ENCODE measurements around the gene HIP1R.
"Not testable (repeated sequence)": the region's sequence is repeated elsewhere in the genome, so short reads cannot be mapped to it uniquely, and the experiment has no call there.

HIP1R gene, protein sequence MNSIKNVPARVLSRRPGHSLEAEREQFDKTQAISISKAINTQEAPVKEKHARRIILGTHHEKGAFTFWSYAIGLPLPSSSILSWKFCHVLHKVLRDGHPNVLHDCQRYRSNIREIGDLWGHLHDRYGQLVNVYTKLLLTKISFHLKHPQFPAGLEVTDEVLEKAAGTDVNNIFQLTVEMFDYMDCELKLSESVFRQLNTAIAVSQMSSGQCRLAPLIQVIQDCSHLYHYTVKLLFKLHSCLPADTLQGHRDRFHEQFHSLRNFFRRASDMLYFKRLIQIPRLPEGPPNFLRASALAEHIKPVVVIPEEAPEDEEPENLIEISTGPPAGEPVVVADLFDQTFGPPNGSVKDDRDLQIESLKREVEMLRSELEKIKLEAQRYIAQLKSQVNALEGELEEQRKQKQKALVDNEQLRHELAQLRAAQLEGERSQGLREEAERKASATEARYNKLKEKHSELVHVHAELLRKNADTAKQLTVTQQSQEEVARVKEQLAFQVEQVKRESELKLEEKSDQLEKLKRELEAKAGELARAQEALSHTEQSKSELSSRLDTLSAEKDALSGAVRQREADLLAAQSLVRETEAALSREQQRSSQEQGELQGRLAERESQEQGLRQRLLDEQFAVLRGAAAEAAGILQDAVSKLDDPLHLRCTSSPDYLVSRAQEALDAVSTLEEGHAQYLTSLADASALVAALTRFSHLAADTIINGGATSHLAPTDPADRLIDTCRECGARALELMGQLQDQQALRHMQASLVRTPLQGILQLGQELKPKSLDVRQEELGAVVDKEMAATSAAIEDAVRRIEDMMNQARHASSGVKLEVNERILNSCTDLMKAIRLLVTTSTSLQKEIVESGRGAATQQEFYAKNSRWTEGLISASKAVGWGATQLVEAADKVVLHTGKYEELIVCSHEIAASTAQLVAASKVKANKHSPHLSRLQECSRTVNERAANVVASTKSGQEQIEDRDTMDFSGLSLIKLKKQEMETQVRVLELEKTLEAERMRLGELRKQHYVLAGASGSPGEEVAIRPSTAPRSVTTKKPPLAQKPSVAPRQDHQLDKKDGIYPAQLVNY

DNA sequence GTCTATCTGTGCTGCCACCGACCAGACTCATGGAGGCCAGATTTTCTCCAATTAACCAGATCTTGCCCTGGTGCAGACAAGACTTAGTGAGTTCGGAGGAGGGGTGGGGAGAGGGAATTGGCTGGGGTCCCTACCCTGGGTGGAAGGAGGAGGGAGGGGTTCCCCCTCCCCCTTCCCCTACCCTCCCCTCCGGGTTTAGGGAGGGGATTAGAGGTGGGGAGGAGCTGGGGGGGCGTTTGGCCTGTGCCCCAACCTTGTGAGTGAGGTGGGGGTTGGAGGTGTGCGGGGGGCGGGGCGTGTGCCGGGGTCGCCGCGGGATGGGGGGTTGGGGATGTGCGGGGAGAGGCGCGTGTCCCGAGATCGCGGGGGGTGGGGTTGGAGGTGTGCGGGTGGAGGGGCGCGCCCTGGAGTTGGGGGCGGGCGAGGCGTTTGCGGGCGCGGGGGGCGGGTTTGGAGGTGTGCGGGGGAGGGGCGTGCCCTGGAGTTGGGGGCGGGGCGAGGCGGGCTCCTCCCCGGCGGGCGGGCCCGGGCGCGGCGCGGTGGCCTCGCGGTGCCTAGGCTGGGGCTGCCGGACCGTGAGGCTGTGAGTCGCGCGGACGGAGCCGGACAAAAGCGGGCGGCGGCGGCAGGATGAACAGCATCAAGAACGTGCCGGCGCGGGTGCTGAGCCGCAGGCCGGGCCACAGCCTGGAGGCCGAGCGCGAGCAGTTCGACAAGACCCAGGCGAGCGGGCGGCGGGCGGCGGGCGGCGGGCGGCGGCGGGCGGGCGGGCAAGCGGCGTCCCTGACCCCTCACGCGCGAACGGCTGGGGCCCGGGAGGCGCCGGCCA, at the start of gene HIP1R:
TSS of gene HIP1R (plus strand) at position 537 of the 829 bp plus-strand sequence. CDS start at position 631, 94 bp downstream.
- peak; percentile 57 for DNase-seq (ENCODE audit: low spot score)

DNA sequence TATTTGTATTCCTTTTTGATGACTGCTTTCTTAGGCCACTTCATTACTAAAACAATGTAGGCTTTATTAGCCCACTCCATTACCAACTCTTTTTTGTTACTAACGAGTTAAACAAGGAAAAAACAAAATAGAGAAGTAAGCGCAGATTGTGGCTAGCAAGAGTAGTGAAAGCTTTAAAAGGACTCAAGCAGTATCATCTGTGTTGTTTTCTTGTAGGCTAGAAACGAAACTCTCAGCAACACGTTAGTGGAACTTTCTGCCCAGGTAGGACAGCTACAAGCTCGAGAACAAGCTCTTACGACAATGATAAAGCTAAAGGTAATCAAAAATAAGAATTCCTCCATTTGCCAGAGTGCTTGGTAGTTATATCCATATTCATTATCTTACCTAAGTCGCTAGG, 49.8 kb upstream of the HIP1R start:
- DNase-seq (ENCODE audit: low spot score) = no peak

DNA sequence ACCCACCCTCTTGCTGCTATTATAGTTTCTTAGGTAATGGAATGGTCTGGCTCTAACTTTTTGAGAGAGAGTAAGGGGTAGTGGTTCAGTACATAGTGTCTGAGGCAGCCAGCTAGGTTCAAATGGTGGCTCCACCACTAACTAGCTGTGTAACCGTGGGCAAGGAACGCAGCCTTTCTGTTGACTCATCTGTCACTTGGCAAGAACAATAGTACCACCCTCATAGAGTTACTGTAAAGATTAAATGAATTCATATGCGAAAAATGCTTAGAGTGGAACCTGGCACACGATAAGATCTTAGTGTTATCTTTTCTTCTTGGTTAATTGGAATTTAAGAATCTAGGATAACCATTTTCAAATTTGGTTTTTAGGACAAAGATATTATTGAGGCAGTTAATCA, 46.9 kb upstream of the HIP1R start:
- DNase-seq (ENCODE audit: low spot score) = no peak

DNA sequence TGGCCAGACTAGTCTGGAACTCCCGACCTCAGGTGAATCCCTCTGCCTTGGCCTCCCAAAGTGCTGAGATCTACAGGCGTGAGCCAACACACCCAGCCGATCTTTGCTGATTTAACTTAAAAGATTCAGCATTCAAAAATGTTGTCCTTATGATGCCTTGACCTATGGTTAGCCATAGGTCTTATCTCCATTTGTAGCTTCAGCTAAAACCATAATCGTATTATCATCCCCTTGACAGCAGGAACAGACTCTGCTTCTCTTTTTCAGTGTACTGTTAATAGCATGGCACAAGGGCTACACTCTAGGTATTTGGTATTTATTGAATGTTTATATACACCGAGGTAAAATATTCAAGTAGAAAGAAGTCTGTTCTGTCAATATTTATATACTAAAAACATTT, 45.6 kb upstream of the HIP1R start:
- no peak for DNase-seq (ENCODE audit: low spot score)

DNA sequence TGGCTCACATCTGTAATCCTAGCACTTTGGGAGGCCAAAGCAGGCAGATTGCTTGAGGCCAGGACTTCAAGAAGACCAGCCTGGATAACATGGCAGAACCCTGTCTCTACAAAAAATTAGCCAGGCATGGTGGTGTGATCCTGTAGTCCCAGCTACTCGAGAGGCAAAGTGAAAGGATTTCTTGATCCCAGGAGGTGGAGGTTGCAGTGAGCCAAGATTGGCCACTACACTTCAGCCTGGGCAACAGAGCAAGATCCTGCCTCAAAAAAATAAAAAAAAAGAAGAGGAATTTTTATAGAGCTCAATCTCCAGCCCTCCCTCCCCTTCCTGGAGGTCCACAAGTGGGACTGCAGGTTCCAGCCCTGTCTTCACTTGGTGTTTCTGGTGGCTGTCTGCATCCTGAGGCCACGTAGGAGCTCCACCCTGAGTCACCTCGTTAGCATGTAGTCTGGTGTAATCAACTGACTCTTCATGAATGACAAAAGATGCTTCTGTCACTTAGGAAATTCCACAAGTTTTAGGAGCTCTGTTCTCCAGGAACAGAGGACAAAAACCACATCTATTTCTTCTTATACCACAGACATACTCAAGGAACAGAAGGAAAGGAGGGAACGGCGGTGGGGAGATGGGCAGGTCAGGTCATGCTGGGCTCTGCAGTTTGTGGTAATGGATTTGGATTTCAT, 44.7 kb upstream of the HIP1R start:
- DNase-seq (ENCODE audit: low spot score) = no peak

DNA sequence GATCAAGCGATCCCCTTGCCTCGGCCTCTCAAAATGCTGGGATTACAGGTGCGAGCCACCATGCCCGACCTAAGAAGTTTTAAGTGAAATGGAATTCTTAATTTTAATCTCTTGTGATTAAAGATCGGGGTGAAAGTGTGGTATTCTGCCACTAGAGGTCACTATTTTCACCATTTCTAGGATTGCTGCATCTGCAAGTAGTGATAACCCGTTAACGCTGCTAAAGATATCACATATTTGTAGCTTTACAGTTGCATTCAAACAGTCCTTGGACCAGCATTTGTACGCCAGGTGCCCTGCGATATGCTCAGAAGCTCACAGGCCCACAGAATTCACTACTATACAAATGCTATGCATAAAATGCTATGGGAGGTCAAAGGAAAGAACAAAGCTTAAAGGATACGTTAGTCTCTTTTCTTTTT, 41.6 kb upstream of the HIP1R start:
- peak; percentile 31 for DNase-seq (ENCODE audit: low spot score)

DNA sequence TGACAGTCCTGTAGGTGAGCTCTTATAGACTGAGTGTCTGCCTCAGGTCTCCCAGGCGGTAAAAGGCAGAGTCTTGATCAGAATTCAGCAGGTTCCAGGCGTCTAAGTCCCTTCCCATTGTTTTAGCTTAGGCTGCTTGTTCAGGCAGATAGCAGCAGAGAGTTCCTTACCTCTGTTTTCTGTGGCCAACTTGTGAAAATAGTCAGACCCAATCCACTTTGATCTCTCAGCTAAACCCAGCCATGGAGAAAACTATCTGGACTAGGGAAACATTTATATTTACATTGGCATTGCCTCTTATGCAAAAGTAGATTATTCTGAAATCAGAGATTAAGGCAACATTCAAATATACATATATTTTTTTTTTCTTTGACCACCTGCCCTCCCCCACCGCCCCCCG, 39.5 kb upstream of the HIP1R start:
- no peak for DNase-seq (ENCODE audit: low spot score)

DNA sequence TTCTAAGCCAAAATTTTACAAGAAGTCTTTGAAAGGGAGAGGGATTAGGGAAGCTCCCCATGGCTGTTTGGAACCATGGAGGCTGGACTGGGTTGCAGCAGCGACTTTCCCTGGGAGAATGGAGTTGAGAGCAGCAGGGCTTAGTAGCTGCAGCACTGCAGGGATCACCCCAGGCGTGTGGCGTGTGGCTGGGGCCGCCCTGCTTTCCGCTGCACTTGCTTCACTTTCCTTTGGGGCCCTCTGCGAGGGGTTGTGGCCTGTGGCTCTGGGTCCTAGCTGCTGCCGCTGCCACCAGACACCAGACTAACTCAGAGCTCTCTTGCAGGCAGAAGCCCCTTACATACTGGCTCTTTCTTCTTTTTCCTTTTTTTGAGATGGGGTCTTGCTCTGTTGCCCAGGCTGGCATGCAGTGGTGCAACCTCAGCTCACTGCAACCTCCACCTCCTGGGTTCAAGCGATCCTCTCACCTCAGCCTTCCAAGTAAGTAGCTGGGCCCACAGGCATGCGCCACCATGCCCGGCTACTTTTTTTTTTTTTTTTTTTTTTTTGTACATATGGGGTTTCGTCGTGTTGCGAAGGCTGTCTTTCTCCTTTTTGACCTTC, 35.5 kb upstream of the HIP1R start:
- no peak for DNase-seq (ENCODE audit: low spot score)

DNA sequence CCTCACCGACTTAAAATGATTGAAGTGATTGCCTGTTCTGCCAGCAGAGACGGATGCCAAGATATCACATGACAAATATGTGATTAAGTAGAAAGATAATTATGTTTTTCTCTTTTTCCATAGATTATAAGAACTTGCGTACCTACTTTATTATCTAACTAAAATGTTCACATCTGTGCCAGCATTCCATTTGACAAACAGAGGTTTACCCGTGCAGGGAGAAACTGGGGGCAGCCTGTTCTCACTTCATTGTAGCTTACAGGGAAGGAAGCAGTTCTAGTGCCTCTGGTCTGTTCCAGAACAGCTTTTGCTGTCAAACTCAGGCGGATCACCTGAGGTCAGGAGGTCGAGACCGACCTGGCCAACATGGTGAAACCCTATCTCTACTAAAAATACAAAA, 31.3 kb upstream of the HIP1R start:
- DNase-seq (ENCODE audit: low spot score) = no peak

DNA sequence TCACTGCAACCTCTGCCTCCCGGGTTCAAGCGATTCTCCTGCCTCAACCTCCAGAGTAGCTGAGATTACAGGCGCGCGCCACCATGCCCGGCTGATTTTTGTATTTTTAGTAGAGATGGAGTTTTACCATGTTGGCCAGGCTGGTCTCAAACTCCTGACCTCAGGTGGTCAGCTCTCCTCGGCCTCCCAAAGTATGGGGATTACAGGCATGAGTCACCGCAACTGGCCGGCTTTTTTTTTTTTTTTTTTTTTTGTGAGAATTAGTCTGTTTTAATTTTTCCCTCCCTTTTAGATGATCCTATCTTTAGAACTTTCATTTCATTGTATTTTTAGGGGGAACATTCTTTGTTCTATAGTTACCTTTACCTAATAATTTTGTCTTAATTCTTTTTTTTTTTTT, 30.3 kb upstream of the HIP1R start:
- DNase-seq (ENCODE audit: low spot score) = not testable (repeated sequence)

DNA sequence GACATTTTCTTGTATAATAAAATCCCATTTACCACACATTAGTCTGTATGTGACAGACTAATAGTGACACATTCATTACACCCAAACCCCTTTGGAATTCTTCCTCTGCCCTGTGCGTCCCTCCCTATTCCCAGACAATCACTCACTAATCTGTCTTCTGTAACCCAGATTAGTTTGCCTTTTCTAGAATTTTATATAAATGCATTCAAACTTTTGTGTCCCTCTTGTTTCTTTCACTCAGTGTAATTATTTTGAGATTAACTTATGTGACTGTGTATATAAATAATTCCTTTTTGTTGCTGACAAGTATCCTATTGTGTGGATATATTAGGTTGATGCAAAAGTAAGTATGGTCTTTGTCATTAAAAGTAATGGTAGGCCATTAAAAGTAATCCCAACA, 27.6 kb upstream of the HIP1R start:
- no peak for DNase-seq (ENCODE audit: low spot score)

DNA sequence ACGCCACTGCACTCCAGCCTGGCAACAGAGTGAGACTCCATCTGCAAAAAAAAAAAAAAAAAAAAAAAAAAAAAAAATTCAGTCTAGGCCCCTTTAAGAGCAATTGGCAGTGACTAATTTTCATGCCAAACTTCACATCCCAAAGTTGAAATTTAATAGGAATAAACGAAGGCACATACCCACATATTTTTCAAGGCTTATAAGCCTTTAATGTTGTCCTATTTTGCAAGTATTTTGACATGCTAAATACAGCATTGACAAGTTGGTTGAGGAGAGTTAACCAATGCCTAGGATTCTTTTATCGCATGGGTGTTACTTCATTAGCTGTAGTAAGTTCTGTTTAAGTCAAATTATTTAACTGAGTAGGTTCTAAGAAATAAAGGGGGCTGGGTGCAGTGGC, 23.5 kb upstream of the HIP1R start:
- no peak for DNase-seq (ENCODE audit: low spot score)

DNA sequence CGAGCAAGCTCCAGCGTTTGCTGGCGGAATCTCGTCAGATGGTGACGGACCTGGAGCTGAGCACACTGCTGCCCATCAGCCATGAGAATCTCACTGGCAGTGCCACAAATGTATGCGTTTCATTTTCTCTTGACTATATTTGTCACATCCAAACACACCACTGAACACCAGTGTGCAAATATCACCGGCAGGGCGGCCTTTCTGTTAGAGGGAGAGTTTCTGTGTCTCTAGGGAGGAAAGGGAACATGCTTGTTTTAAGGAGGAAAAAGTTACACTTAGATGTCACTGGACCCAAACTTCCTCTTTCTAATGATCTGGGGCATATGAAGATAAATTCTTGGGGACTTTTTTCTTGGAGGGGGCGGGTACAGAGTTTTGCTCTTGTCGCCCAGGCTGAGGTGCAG, 21.9 kb upstream of the HIP1R start:
- no peak for DNase-seq (ENCODE audit: low spot score)

DNA sequence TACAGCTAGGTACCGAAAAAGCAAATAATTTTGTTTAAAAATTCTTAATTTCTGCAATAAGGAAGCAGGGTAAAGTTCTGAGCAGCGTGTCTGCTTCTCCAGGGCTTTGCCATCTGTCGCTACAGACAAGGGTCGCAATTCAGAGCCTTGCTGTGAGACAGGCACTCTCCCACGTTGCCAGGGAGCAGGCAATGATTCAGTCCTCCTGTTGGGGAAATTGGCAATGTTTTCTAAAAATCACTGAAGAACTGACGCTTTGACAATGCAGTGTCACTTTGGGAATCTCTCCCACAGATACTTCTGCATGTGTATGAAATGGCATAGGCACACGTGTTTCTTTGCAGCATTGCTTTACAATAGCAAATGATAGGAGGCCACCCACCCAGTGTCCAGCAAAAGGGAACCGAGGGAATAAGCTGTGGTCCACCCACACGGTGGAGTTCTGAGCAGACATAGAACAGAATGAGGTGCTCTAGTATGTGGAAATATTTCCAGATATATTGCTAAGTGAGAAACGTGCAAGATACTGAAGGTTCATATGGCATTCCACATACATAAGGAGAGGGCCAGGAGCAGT, 16.0 kb upstream of the HIP1R start:
- no peak for DNase-seq (ENCODE audit: low spot score)

DNA sequence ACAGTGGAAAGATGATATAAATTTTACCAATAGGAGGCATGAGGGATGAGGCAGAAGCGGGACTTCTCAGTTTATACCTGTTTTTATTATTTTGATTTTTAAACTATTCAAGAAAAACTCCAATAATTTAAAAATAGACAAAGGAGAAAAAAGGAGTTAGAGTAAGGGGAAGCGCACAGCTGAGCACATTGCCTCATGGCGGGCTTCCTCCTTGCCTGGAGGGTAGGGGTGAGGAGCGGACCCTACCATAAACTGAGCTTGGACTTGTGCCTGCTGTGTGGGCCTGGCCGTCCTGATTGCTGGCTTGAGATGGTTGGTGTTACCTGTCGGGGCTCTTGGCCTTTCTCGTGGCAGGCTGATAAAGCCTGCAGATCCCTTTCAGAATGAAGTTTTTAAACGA, 15.1 kb upstream of the HIP1R start:
- no peak for DNase-seq (ENCODE audit: low spot score)

DNA sequence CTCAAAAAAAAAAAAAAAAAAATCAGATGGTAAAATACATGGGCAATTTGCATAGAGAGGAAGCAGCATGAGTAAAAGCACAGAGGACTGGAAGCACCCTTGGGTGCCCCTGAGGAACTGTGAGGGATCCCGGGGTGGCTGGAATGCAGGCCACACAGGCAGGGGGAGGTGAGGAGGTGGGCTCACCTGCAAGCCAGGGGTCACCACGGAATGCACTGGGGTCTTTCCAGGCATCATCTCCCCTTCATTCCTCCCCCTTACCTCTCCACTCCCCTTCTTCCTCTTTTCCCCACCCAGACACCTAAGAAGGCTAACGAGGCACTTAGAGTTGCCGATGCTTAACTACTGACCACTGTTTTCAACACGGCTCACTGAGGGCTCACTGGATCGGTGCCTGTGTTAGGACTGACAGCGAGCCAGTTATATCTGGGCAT, 14.4 kb upstream of the HIP1R start:
- DNase-seq (ENCODE audit: low spot score) = no peak

DNA sequence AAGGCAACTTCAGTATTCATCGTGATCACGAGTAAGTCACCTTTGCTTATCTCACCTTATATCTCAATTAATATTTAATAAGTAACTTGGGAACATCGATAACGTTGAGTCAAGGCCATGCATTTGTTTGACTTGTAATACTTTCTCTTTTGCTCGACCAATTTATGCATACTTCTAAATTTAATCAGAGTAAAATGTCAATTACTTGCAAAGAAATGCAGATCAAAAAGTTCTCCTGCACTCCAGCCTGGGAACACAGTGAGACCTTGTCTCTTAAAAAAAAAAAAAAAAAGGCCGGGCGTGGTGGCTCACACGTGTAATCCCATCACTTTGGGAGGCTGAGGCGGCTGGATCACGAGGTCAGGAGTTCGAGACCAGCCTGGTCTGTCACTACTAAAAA, 11.8 kb upstream of the HIP1R start:
- DNase-seq (ENCODE audit: low spot score) = no peak

DNA sequence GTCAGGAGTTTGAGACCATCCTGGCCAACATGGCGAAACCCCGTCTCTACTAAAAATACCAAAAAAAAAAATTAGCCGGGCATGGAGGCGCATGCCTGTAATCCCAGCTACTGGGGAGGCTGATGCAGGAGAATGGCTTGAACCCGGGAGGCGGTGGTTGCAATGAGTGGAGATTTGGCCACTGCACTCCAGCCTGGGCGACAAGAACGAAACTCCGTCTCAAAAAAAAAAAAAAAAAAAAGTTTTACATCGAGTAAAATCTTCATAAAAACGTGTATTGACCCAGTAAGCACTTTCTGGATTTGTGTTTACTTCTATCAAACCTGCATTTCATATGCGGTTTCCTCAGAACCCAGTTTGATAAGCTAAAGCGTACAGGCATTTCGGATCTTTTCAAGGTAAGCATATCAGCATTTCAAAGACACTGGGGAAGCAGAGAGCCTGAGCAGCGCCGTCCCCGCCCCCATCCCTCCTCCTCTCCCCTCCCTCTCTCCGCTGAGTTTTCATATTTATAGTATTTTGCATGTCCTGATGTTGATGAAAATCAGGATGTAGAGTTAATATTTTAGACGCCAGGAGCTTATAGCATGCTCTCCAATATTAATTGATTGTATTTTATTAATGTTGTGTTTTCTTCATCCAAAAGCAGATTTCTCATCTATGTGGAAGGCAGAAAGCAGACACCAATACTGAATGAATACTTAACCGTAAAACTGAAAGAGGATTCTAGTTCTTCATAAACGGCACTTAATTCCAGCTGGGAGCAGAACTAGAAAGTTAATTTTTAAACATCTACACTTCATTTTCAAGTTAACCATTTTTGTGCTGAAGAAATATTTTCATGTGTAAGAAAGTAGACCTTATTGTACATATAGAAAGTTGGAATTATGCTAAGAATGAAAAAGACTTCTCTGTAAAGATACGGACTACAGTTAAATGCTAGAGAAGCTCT, 9.2 kb upstream of the HIP1R start:
- no peak for DNase-seq (ENCODE audit: low spot score)

DNA sequence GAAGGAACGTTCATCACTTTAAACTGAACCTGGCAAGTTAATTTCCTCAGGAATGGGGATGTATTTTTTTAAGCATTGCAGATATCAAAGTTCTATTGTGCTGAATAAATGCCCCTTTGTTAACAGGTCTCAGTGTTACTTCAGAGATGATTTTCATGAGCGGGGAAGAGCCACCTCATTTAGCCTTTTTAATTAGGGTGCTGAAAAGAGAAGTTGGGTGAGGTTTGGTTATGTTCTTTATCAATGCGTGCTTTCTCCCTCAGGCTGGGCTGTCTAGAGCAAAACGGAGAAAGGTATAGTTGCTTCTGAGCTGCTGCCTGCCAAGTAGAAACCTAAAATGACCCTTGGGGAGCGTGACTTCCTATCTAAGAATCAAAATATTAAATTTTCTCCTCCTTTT, 8.0 kb upstream of the HIP1R start:
- no peak for DNase-seq (ENCODE audit: low spot score)

All from HuH-7.5 (cell line).